Measurements from ENCODE around the gene MSI2.

DNA sequence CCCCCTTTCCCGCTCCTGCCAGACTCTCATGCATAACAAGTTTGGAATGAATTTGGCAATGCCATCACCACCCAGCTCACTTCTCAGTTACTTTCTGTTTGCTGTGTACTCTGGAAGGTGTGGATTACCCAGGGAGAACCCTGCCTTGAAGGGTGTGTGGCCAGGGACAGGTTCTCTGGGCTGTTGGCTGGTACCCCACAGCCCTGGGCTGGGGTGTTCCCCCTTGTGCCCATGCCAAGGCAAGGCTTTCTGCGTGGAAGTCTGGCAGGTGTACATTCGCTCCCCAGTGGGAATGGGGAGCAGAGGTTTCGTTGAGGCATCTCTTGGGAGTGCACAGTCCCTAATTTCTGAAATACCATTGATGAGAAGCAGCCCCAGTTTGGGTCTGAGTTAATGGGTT, 301.1 kb downstream of the MSI2 start:
- TF ChIP-seq CEBPB (tag; IDR thresholded peaks at IDR 0.05) (no peak), SMARCC2 (IDR thresholded peaks at IDR 0.05; ENCODE audit: low read depth) (no peak), PKNOX1 (IDR thresholded peaks at IDR 0.05) (no peak), EZH2 (IDR thresholded peaks at IDR 0.05; ENCODE audit: borderline replicate concordance, low read depth, low read length) (no peak), ZFX (CRISPR knock-in tag; IDR thresholded peaks at IDR 0.05) (no peak), FOXA3 (CRISPR knock-in tag; conservative IDR thresholded peaks at IDR 0.05 in 1 of 2, IDR thresholded peaks at IDR 0.05 in 1 of 2) (no peak), CTCF (IDR thresholded peaks at IDR 0.05 in 2 of 3, conservative IDR thresholded peaks at IDR 0.05 in 1 of 3; ENCODE audit: insufficient read depth in 2 of 3, low read depth in 1 of 3, low read length in 3 of 3) (no peak), ZFP1 (CRISPR knock-in tag; IDR thresholded peaks at IDR 0.05) (no peak), CBX2 (IDR thresholded peaks at IDR 0.05; ENCODE audit: insufficient read depth, low read length, poor library complexity, severe bottlenecking) (no peak), TEAD4 (IDR thresholded peaks at IDR 0.05; ENCODE audit: low read length) (no peak), TEAD4 (CRISPR knock-in tag; IDR thresholded peaks at IDR 0.05; ENCODE audit: borderline replicate concordance) (no peak), ZBTB7A (IDR thresholded peaks at IDR 0.05; ENCODE audit: borderline replicate concordance, control insufficient read depth, low read depth, low read length) (no peak), ZBTB17 (CRISPR knock-in tag; IDR thresholded peaks at IDR 0.05) (no peak)
- TF ChIP-seq, protein P1, sequence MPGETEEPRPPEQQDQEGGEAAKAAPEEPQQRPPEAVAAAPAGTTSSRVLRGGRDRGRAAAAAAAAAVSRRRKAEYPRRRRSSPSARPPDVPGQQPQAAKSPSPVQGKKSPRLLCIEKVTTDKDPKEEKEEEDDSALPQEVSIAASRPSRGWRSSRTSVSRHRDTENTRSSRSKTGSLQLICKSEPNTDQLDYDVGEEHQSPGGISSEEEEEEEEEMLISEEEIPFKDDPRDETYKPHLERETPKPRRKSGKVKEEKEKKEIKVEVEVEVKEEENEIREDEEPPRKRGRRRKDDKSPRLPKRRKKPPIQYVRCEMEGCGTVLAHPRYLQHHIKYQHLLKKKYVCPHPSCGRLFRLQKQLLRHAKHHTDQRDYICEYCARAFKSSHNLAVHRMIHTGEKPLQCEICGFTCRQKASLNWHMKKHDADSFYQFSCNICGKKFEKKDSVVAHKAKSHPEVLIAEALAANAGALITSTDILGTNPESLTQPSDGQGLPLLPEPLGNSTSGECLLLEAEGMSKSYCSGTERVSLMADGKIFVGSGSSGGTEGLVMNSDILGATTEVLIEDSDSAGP (CRISPR knock-in tag; IDR thresholded peaks at IDR 0.05): no peak

Data from K562 (cell line).